Parathyroid adenoma (tissue), 2 donors: ENCODE measurements around the gene ZMIZ1.

Experiments
- H2AFZ ChIP-seq: fragments of 300-600 bp; sonication (generic); one replicate; pipeline ENCODE4 v1.7.0; 2017; ENCODE audit warnings: antibody characterized with exemption, mild to moderate bottlenecking
- H3K27ac ChIP-seq: fragments of 300-600 bp; sonication (generic); one replicate; pipeline ENCODE4 v1.7.0; 2017
- H3K27me3 ChIP-seq: fragments of 300-600 bp; sonication (generic); one replicate; pipeline ENCODE4 v1.7.0; 2017; ENCODE audit warnings: low read length; ENCODE audit not compliant: control insufficient read depth, insufficient read depth
- H3K36me3 ChIP-seq: fragments of 300-600 bp; sonication (generic); one replicate; pipeline ENCODE4 v1.7.0; 2017; ENCODE audit warnings: low read length; ENCODE audit not compliant: control insufficient read depth, insufficient read depth
- H3K4me1 ChIP-seq: fragments of 300-600 bp; sonication (generic); one replicate; pipeline ENCODE4 v1.7.0; 2017; ENCODE audit warnings: control low read depth
- H3K4me2 ChIP-seq: fragments of 300-600 bp; sonication (generic); one replicate; pipeline ENCODE4 v1.7.0; 2017; ENCODE audit warnings: low read length
- H3K4me3 ChIP-seq: fragments of 300-600 bp; sonication (generic); one replicate; pipeline ENCODE4 v1.7.0; 2017; ENCODE audit warnings: low read depth, low read length
- H3K79me2 ChIP-seq: fragments of 300-600 bp; sonication (generic); one replicate; pipeline ENCODE4 v1.7.0; 2017; ENCODE audit warnings: control low read depth
- H3K9ac ChIP-seq: fragments of 300-600 bp; sonication (generic); one replicate; pipeline ENCODE4 v1.7.0; 2017; ENCODE audit warnings: mild to moderate bottlenecking
- H3K9me3 ChIP-seq: fragments of 300-600 bp; sonication (generic); one replicate; pipeline ENCODE4 v1.7.0; 2017; ENCODE audit warnings: low read length; ENCODE audit not compliant: control insufficient read depth
- CTCF ChIP-seq: fragments of 300-600 bp; sonication (generic); IDR thresholded peaks from one replicate; pipeline ENCODE4 v1.7.0; 2017; ENCODE audit warnings: antibody characterized with exemption, mild to moderate bottlenecking
- donor health status: primary hyperparathyroidism.

The ZMIZ1 gene

GRCh38 chr10:79316671-79317431, 248.1 kb downstream of the ZMIZ1 start:
- H3K9me3 ChIP-seq = no peaks in the 10 kb centered on the region
- no peaks in the 10 kb centered on the region for H3K36me3 ChIP-seq
- H3K4me3 ChIP-seq = no peak overlapping the region
- H3K27ac ChIP-seq = no peak overlapping the region
- no peaks in the 10 kb centered on the region for H3K4me1 ChIP-seq
- H2AFZ ChIP-seq = no peak overlapping the region
- no peak overlapping the region for H3K9ac ChIP-seq
- H3K27me3 ChIP-seq = no peaks in the 10 kb centered on the region
- H3K79me2 ChIP-seq = no peaks in the 10 kb centered on the region
- no peak for TF ChIP-seq CTCF
- H3K4me2 ChIP-seq = no peak overlapping the region

GRCh38 chr10:79318369-79318768, 249.6 kb downstream of the ZMIZ1 start:
- Histone ChIP-seq H3K79me2 (no peaks in the 10 kb centered on the region), H3K4me2 (no peak overlapping the region), H3K4me3 (no peak overlapping the region), H3K27me3 (no peaks in the 10 kb centered on the region), H3K9me3 (no peaks in the 10 kb centered on the region), H3K9ac (no peak overlapping the region), H3K4me1 (no peaks in the 10 kb centered on the region), H3K27ac (no peak overlapping the region), H2AFZ (no peak overlapping the region), H3K36me3 (no peaks in the 10 kb centered on the region)
- no peak for TF ChIP-seq CTCF

GRCh38 chr10:79319115-79319771, 250.5 kb downstream of the ZMIZ1 start:
- Histone ChIP-seq H3K4me1 (no peaks in the 10 kb centered on the region), H3K9ac (no peak overlapping the region), H3K4me3 (no peak overlapping the region), H3K27me3 (no peaks in the 10 kb centered on the region), H3K36me3 (no peaks in the 10 kb centered on the region), H3K4me2 (no peak overlapping the region), H3K79me2 (no peaks in the 10 kb centered on the region), H3K27ac (no peak overlapping the region), H2AFZ (no peak overlapping the region), H3K9me3 (no peaks in the 10 kb centered on the region)
- TF ChIP-seq CTCF = no peak

- Histone ChIP-seq H3K4me1 (no peaks in the 10 kb centered on the region), H3K27ac (no peak overlapping the region)
- TF ChIP-seq CTCF = no peak
Measured at GRCh38 chr10:79320316-79320715, 251.6 kb downstream of the ZMIZ1 start.

More at GRCh38 chr10:79320316-79320715, 251.6 kb downstream of the ZMIZ1 start:
- Histone ChIP-seq H2AFZ (no peak overlapping the region), H3K9ac (no peak overlapping the region), H3K36me3 (no peaks in the 10 kb centered on the region), H3K27me3 (no peaks in the 10 kb centered on the region), H3K4me3 (no peak overlapping the region), H3K4me2 (no peak overlapping the region), H3K9me3 (no peaks in the 10 kb centered on the region), H3K79me2 (no peaks in the 10 kb centered on the region)
